HG02642 (cell line): ENCODE measurements around the gene SMPDL3B.

Source experiments
- ATAC-seq: cut with Tn5 transposase; IDR thresholded peaks from one replicate; pipeline ENCODE4 v1.9.1; 2021; ENCODE audit warnings: mild to moderate bottlenecking; ENCODE audit not compliant: unreplicated experiment, poor library complexity

Gene SMPDL3B

GRCh38 chr1:27934818-27935549 is at the start of gene SMPDL3B:
SMPDL3B (plus strand) TSS chr1:27935000; CDS start chr1:27935184, 184 bp downstream.
- ATAC-seq = no peak

GRCh38 chr1:27885114-27885528 is 49.7 kb upstream of the SMPDL3B start:
- ATAC-seq = no peak

GRCh38 chr1:27885621-27886352 is 49.0 kb upstream of the SMPDL3B start:
- ATAC-seq = no peak

GRCh38 chr1:27886353-27886679 is 48.5 kb upstream of the SMPDL3B start:
- no peak for ATAC-seq

GRCh38 chr1:27886744-27887143 is 48.1 kb upstream of the SMPDL3B start:
- no peak for ATAC-seq

GRCh38 chr1:27887215-27888021 is 47.4 kb upstream of the SMPDL3B start:
- no peak for ATAC-seq

- no peak for ATAC-seq
Observed at GRCh38 chr1:27889506-27889905, 45.3 kb upstream of the SMPDL3B start.

- peak; percentile 34 for ATAC-seq
Observed at GRCh38 chr1:27891196-27891889, 43.5 kb upstream of the SMPDL3B start.

- ATAC-seq = no peak
Observed at GRCh38 chr1:27894521-27894920, 40.3 kb upstream of the SMPDL3B start.

GRCh38 chr1:27906759-27907158 is 28.0 kb upstream of the SMPDL3B start:
- no peak for ATAC-seq

GRCh38 chr1:27912429-27912828 is 22.4 kb upstream of the SMPDL3B start:
- no peak for ATAC-seq

GRCh38 chr1:27915082-27915575 is 19.7 kb upstream of the SMPDL3B start:
- no peak for ATAC-seq

- no peak for ATAC-seq
Observed at GRCh38 chr1:27922272-27922671, 12.5 kb upstream of the SMPDL3B start.

GRCh38 chr1:27928216-27928954 is 6.4 kb upstream of the SMPDL3B start:
- ATAC-seq = no peak

- no peak for ATAC-seq
Observed at GRCh38 chr1:27931184-27931583, 3.6 kb upstream of the SMPDL3B start.

- ATAC-seq = no peak
Observed at GRCh38 chr1:27931759-27932158, 3.0 kb upstream of the SMPDL3B start.

- ATAC-seq = no peak
Observed at GRCh38 chr1:27935721-27936120, 921 bp downstream of the SMPDL3B start.

GRCh38 chr1:27936370-27936769 is 1.6 kb downstream of the SMPDL3B start:
- no peak for ATAC-seq

GRCh38 chr1:27937524-27937836 is 2.7 kb downstream of the SMPDL3B start:
- ATAC-seq = no peak

- ATAC-seq = no peak
Observed at GRCh38 chr1:27938488-27938887, 3.7 kb downstream of the SMPDL3B start.
